ENCODE results near the gene SGMS1.

SGMS1 gene

DNA sequence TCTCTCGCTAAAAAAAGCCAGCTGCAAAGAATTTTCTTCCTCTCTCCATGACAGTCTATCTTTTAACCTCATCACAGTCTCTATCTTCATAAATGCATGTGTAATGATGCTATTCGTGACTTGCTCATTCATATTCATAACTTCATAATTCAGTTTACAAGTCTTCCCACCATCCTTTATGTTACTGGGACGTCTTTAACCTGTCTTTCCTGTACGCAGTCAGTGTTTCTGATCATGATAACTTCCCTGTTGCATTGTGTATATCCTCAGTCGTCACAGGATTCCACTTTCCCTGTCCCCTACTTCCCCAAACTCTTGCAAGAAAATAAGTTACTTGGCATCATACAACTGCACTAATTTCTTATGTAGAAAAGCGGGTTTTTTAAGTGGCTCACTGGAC lies 206.9 kb downstream of the SGMS1 start:
- peak overlapping the region; percentile 88 for H3K4me3 ChIP-seq (ENCODE audit: control insufficient read depth, low read depth, low read length)
- DNase-seq (ENCODE audit: low read depth), result no peak
- TF ChIP-seq, protein P1, sequence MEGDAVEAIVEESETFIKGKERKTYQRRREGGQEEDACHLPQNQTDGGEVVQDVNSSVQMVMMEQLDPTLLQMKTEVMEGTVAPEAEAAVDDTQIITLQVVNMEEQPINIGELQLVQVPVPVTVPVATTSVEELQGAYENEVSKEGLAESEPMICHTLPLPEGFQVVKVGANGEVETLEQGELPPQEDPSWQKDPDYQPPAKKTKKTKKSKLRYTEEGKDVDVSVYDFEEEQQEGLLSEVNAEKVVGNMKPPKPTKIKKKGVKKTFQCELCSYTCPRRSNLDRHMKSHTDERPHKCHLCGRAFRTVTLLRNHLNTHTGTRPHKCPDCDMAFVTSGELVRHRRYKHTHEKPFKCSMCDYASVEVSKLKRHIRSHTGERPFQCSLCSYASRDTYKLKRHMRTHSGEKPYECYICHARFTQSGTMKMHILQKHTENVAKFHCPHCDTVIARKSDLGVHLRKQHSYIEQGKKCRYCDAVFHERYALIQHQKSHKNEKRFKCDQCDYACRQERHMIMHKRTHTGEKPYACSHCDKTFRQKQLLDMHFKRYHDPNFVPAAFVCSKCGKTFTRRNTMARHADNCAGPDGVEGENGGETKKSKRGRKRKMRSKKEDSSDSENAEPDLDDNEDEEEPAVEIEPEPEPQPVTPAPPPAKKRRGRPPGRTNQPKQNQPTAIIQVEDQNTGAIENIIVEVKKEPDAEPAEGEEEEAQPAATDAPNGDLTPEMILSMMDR (conservative IDR thresholded peaks at IDR 0.05; ENCODE audit: control insufficient read depth, insufficient read depth, low read depth, low read length), result no peak

GRCh38 chr10:50416181-50416824 lies 207.5 kb downstream of the SGMS1 start:
- TF ChIP-seq, protein P1 (conservative IDR thresholded peaks at IDR 0.05; ENCODE audit: control insufficient read depth, insufficient read depth, low read depth, low read length), result peak; percentile 18
- peak; percentile 49 for DNase-seq (ENCODE audit: low read depth)
- peak overlapping the region; percentile 16 for H3K4me3 ChIP-seq (ENCODE audit: control insufficient read depth, low read depth, low read length)

DNA sequence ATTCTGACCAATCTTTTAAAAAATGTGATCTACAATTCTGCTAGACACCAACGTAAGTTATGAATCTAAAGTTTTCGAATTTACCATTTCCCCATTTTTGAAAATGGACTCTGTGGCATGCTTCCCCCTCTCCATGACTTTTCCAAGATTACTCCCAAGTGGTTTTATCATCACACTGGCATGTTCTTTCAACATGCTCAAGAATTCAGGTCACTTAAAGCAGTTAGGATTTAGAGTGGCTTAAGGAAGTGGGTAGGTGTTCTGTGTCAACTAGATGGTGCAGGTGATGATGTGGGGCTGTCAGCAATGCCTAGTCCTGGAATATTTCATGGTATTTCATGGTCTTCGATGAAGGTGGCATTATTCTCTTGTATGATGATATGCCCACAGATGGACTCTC lies 208.5 kb downstream of the SGMS1 start:
- H3K4me3 ChIP-seq (ENCODE audit: control insufficient read depth, low read depth, low read length), result no peak overlapping the region
- no peak for DNase-seq (ENCODE audit: low read depth)
- TF ChIP-seq, protein P1 (conservative IDR thresholded peaks at IDR 0.05; ENCODE audit: control insufficient read depth, insufficient read depth, low read depth, low read length), result no peak

GRCh38 chr10:50410066-50410811 lies 213.5 kb downstream of the SGMS1 start:
- TF ChIP-seq, protein P1 (conservative IDR thresholded peaks at IDR 0.05; ENCODE audit: control insufficient read depth, insufficient read depth, low read depth, low read length), result no peak
- DNase-seq (ENCODE audit: low read depth), result peak; percentile 60
- no peak overlapping the region for H3K4me3 ChIP-seq (ENCODE audit: control insufficient read depth, low read depth, low read length)

DNA sequence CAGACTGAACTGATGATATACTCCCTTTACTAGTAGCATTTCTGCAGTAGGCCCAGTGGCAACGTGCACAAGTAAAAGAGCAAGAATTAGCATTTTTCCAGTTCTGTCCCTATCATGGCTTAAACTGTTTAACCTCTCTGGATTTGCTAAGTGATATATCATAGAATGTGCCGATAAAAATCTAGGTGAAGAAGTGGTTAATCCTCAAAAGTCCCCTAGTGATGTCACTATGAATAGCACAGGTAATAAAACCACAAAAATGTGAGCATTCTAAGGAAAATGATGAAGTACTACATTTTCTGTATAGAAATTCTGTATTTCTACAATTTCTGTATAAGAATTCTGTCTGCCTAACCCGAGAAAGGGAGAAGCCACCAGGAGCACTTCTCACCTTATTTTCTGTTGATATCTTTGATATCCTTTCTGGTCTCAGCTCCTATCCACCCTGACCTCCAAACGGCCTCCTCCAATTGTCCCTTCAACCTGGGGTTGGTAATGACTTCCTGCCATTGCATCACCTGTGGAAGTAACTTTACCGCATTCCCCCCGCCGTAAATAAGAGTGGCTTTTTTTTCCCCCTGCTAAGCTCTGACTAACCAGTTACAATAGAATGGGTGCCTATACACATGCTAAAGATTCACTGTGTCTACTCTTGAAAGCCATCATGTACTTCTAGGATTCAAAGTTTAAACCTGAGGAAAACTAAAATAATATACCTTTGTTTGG lies 216.5 kb downstream of the SGMS1 start:
- TF ChIP-seq, protein P1 (conservative IDR thresholded peaks at IDR 0.05; ENCODE audit: control insufficient read depth, insufficient read depth, low read depth, low read length), result no peak
- DNase-seq (ENCODE audit: low read depth), result no peak
- H3K4me3 ChIP-seq (ENCODE audit: control insufficient read depth, low read depth, low read length), result no peak overlapping the region

GRCh38 chr10:50406457-50407070 lies 217.2 kb downstream of the SGMS1 start:
- DNase-seq (ENCODE audit: low read depth), result no peak
- no peak overlapping the region for H3K4me3 ChIP-seq (ENCODE audit: control insufficient read depth, low read depth, low read length)
- TF ChIP-seq, protein P1 (conservative IDR thresholded peaks at IDR 0.05; ENCODE audit: control insufficient read depth, insufficient read depth, low read depth, low read length), result no peak

Data from fibroblast of mammary gland (primary cell).